Stimulated activated CD8-positive, alpha-beta memory T cell treated with anti-CD3 and anti-CD28 coated beads, Interleukin-15, amount 100 ng/mL, for 1 hour (primary cell): ENCODE measurements around the gene NUDT13.
A peak's percentile ranks its signal among the peaks of the same experiment; 100 is the strongest.
"Not testable (repeated sequence)": the region's sequence is repeated elsewhere in the genome, so short reads cannot be mapped to it uniquely, and the experiment has no call there.

ENCODE experiments used
- DNase-seq: peaks from one replicate; pipeline ENCODE4 v3.0.0-alpha.2; 2020; ENCODE audit warnings: low read depth

Gene NUDT13

GRCh38 chr10:73106301-73106700 is 4.0 kb upstream of the NUDT13 start:
- no peak for DNase-seq

GRCh38 chr10:73109248-73109652 is 1.0 kb upstream of the NUDT13 start:
- DNase-seq, result not testable (repeated sequence)

- not testable (repeated sequence) for DNase-seq
Measured at GRCh38 chr10:73112032-73112431, 1.8 kb downstream of the NUDT13 start.

GRCh38 chr10:73113551-73113950 is 3.3 kb downstream of the NUDT13 start:
- no peak for DNase-seq

GRCh38 chr10:73116017-73116416 is 5.8 kb downstream of the NUDT13 start:
- DNase-seq, result no peak

- no peak for DNase-seq
Measured at GRCh38 chr10:73117976-73118743, 7.9 kb downstream of the NUDT13 start.

GRCh38 chr10:73119457-73119856 is 9.2 kb downstream of the NUDT13 start:
- DNase-seq, result no peak

GRCh38 chr10:73119952-73120351 is 9.7 kb downstream of the NUDT13 start:
- DNase-seq, result no peak

GRCh38 chr10:73126343-73126742 is 16.1 kb downstream of the NUDT13 start:
- DNase-seq, result no peak

GRCh38 chr10:73131301-73131700 is 21.0 kb downstream of the NUDT13 start:
- no peak for DNase-seq

GRCh38 chr10:73131913-73132686 is 21.8 kb downstream of the NUDT13 start:
- no peak for DNase-seq

- no peak for DNase-seq
Measured at GRCh38 chr10:73134727-73135126, 24.5 kb downstream of the NUDT13 start.

- no peak for DNase-seq
Measured at GRCh38 chr10:73136627-73137026, 26.4 kb downstream of the NUDT13 start.

- no peak for DNase-seq
Measured at GRCh38 chr10:73139251-73139650, 29.0 kb downstream of the NUDT13 start.

- DNase-seq, result no peak
Measured at GRCh38 chr10:73141603-73142002, 31.3 kb downstream of the NUDT13 start.

- DNase-seq, result not testable (repeated sequence)
Measured at GRCh38 chr10:73150633-73151413, 40.6 kb downstream of the NUDT13 start.

- DNase-seq, result no peak
Measured at GRCh38 chr10:73152009-73152408, 41.8 kb downstream of the NUDT13 start.

- no peak for DNase-seq
Measured at GRCh38 chr10:73156054-73156453, 45.8 kb downstream of the NUDT13 start.

- peak; percentile 35 for DNase-seq
Measured at GRCh38 chr10:73159038-73159648, 48.9 kb downstream of the NUDT13 start.

- DNase-seq, result no peak
Measured at GRCh38 chr10:73161079-73161478, 50.8 kb downstream of the NUDT13 start.

- no peak for DNase-seq
Measured at GRCh38 chr10:73161662-73162061, 51.4 kb downstream of the NUDT13 start.

GRCh38 chr10:73163096-73163495 is 52.8 kb downstream of the NUDT13 start:
- no peak for DNase-seq
